GM23248 (cell line): ENCODE data around the gene ITGA6.

ENCODE experiments used
- EZH2 ChIP-seq: fragments of 200-600 bp; sonication (generic); IDR thresholded peaks from 2 replicates; pipeline ENCODE4 v1.6.1; 2018; ENCODE audit warnings: antibody characterized with exemption, mild to moderate bottlenecking; ENCODE audit not compliant: insufficient read depth, poor library complexity, severe bottlenecking
- EZH2phosphoT487 ChIP-seq: fragments of 200-600 bp; sonication (generic); IDR thresholded peaks from 2 replicates; pipeline ENCODE4 v1.6.1; 2018; ENCODE audit warnings: antibody characterized with exemption, moderate library complexity, mild to moderate bottlenecking, low read depth; ENCODE audit not compliant: insufficient read depth

DNA sequence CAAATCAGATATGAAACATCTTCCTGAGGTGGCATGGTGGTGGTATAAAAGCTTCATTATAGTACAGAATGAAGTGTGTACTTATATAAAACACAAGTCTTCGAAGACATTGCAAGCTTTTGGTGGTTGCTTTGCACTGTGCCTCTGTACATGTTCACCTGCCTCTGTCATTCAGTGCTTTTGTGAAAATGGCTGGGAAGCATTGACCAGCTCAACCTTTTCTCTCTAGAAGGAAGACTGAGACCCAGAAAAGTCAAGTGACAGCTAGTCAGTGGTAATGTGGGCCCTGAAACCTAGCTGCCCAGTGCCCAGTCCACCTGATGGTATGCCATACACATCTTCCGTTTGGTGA, 12.1 kb downstream of the ITGA6 start:
- no peak for TF ChIP-seq EZH2
- TF ChIP-seq EZH2phosphoT487 = no peak
